ENCODE results near the gene PCDHA2.
"Not testable (repeated sequence)": the region's sequence is repeated elsewhere in the genome, so short reads cannot be mapped to it uniquely, and the experiment has no call there.

PCDHA2 gene

GRCh38 chr5:140821375-140822280, 27.0 kb downstream of the PCDHA2 start, which contains the start of gene PCDHA5:
Gene PCDHA5, plus strand, starts transcription at chr5:140821613.
- DNase-seq (ENCODE audit: low read depth): peak; percentile 26

GRCh38 chr5:140822281-140822629, 27.6 kb downstream of the PCDHA2 start:
- DNase-seq (ENCODE audit: low read depth): no peak

- DNase-seq (ENCODE audit: low read depth): not testable (repeated sequence)
Measured at GRCh38 chr5:140822969-140823368, 28.3 kb downstream of the PCDHA2 start.

- no peak for DNase-seq (ENCODE audit: low read depth)
Measured at GRCh38 chr5:140823475-140823874, 28.8 kb downstream of the PCDHA2 start.

GRCh38 chr5:140827704-140828361, 33.2 kb downstream of the PCDHA2 start, which contains the start of gene PCDHA6:
Gene PCDHA6, plus strand, starts transcription at chr5:140827960. Its CDS starts 132 bp downstream, at chr5:140828092.
- DNase-seq (ENCODE audit: low read depth): no peak

GRCh38 chr5:140828362-140828737, 33.7 kb downstream of the PCDHA2 start:
- no peak for DNase-seq (ENCODE audit: low read depth)

GRCh38 chr5:140829511-140830501, 35.2 kb downstream of the PCDHA2 start:
- DNase-seq (ENCODE audit: low read depth): not testable (repeated sequence)

GRCh38 chr5:140833993-140834392, 39.3 kb downstream of the PCDHA2 start, which contains the start of gene PCDHA7:
Gene PCDHA7, plus strand, starts transcription at chr5:140834269. Its CDS starts 115 bp downstream, at chr5:140834384.
- no peak for DNase-seq (ENCODE audit: low read depth)

GRCh38 chr5:140834439-140835008, 39.9 kb downstream of the PCDHA2 start:
- not testable (repeated sequence) for DNase-seq (ENCODE audit: low read depth)

GRCh38 chr5:140835622-140836510, 41.2 kb downstream of the PCDHA2 start:
- DNase-seq (ENCODE audit: low read depth): no peak

GRCh38 chr5:140840978-140841962, 46.6 kb downstream of the PCDHA2 start, which contains the start of gene PCDHA8:
Gene PCDHA8, plus strand, starts transcription at chr5:140841187. Its CDS starts 135 bp downstream, at chr5:140841322.
- DNase-seq (ENCODE audit: low read depth): no peak

GRCh38 chr5:140842798-140843733, 48.4 kb downstream of the PCDHA2 start:
- no peak for DNase-seq (ENCODE audit: low read depth)
